ENCODE results near the gene KRT8. TPM values are rescaled to one million over a fixed set of nuclear protein-coding genes. Genes with fewer than 3 reads are reported as not detected.

Gene KRT8
- total and polyA plus RNA-seq, 2 of the 13 experiments (the other 11 are each of a cell fraction or from before 2014, with no cell fraction given): 498 to 718 TPM

DNA sequence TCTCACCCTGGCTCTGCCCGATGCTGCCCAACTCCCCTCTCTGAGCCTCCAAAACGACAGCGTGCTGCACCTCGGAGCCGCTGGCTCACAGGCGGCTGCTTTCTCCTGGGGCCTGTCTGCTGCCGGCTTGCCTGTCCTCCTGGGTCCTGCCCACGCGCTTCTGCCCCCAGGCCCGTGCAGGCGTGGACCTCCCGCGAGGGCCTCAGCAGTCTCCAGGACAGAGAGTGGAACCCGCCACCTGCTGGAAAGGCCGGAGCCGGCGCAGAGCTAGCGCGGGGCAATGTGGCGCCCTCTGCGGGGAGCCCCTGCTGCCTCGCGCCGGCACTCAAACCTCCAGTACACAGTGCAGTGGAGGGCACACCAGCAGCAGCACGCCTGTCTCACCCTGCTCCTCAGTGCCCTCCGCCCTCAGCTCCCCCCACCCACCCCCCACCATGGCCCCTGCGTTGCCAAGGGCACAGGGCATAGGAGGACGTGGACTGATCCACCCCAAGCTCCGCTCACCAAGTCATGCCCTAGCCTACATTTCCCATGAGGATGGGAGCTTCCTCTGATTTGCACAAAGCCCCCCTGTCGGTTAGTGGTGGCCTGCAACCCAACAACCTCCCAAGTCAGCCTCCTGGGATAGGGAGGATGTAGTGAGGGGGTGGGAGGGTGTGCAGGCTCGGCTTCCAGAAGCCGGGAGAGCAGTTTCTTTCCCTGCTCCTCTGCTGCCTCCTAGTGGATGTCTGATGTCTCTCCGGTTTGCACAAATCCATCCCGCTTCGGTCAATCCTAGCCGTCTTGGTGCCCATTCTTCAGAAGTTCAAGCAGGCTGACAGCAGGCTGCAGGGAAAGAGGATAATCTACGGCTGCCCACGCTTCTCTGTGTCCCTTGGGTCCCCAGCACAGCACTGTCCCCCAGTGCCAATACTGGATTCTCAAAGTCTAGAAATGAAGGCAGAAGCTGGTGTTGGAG is 25.2 kb downstream of the KRT8 start (continued):
- peak; percentile 89 for TF ChIP-seq ZNF629 (CRISPR knock-in tag; conservative IDR thresholded peaks at IDR 0.05)
- TF ChIP-seq, protein P1, sequence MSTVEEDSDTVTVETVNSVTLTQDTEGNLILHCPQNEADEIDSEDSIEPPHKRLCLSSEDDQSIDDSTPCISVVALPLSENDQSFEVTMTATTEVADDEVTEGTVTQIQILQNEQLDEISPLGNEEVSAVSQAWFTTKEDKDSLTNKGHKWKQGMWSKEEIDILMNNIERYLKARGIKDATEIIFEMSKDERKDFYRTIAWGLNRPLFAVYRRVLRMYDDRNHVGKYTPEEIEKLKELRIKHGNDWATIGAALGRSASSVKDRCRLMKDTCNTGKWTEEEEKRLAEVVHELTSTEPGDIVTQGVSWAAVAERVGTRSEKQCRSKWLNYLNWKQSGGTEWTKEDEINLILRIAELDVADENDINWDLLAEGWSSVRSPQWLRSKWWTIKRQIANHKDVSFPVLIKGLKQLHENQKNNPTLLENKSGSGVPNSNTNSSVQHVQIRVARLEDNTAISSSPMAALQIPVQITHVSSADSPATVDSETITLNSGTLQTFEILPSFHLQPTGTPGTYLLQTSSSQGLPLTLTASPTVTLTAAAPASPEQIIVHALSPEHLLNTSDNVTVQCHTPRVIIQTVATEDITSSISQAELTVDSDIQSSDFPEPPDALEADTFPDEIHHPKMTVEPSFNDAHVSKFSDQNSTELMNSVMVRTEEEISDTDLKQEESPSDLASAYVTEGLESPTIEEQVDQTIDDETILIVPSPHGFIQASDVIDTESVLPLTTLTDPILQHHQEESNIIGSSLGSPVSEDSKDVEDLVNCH (CRISPR knock-in tag; IDR thresholded peaks at IDR 0.05): no peak
- no peak for TF ChIP-seq NCOA2 (CRISPR knock-in tag; IDR thresholded peaks at IDR 0.05)
- TF ChIP-seq, protein P2, sequence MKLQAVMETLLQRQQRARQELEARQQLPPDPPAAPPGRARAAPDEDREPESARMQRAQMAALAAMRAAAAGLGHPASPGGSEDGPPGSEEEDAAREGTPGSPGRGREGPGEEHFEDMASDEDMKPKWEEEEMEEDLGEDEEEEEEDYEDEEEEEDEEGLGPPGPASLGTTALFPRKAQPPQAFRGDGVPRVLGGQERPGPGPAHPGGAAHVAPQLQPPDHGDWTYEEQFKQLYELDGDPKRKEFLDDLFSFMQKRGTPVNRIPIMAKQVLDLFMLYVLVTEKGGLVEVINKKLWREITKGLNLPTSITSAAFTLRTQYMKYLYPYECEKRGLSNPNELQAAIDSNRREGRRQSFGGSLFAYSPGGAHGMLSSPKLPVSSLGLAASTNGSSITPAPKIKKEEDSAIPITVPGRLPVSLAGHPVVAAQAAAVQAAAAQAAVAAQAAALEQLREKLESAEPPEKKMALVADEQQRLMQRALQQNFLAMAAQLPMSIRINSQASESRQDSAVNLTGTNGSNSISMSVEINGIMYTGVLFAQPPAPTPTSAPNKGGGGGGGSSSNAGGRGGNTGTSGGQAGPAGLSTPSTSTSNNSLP (IDR thresholded peaks at IDR 0.05; ENCODE audit: low read depth, low read length): no peak
- TF ChIP-seq, protein P3, sequence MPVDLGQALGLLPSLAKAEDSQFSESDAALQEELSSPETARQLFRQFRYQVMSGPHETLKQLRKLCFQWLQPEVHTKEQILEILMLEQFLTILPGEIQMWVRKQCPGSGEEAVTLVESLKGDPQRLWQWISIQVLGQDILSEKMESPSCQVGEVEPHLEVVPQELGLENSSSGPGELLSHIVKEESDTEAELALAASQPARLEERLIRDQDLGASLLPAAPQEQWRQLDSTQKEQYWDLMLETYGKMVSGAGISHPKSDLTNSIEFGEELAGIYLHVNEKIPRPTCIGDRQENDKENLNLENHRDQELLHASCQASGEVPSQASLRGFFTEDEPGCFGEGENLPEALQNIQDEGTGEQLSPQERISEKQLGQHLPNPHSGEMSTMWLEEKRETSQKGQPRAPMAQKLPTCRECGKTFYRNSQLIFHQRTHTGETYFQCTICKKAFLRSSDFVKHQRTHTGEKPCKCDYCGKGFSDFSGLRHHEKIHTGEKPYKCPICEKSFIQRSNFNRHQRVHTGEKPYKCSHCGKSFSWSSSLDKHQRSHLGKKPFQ (CRISPR knock-in tag; IDR thresholded peaks at IDR 0.05; ENCODE audit: insufficient replicate concordance): no peak
- no peak for TF ChIP-seq HNRNPH1 (optimal IDR thresholded peaks at IDR 0.05; ENCODE audit: low read depth, low read length)
- no peak for TF ChIP-seq KDM3A (CRISPR knock-in tag; IDR thresholded peaks at IDR 0.05; ENCODE audit: low read depth)
- no peak for TF ChIP-seq JUND (CRISPR knock-in tag; IDR thresholded peaks at IDR 0.05)
- no peak for TF ChIP-seq ZNF276 (CRISPR knock-in tag; IDR thresholded peaks at IDR 0.05; ENCODE audit: low read depth)
- no peak for TF ChIP-seq ZNF737 (CRISPR knock-in tag; IDR thresholded peaks at IDR 0.05; ENCODE audit: borderline replicate concordance)
- no peak for TF ChIP-seq ZNF660 (CRISPR knock-in tag; IDR thresholded peaks at IDR 0.05; ENCODE audit: borderline replicate concordance, low read depth)
- no peak for TF ChIP-seq NRL (CRISPR knock-in tag; IDR thresholded peaks at IDR 0.05; ENCODE audit: borderline replicate concordance)
- no peak; the same call in 1 of the 2 replicates for TF ChIP-seq ZNF143 (CRISPR knock-in tag; IDR thresholded peaks at IDR 0.05)
- no peak for TF ChIP-seq ZNF138 (CRISPR knock-in tag; IDR thresholded peaks at IDR 0.05; ENCODE audit: low read depth)
- TF ChIP-seq, protein P4, sequence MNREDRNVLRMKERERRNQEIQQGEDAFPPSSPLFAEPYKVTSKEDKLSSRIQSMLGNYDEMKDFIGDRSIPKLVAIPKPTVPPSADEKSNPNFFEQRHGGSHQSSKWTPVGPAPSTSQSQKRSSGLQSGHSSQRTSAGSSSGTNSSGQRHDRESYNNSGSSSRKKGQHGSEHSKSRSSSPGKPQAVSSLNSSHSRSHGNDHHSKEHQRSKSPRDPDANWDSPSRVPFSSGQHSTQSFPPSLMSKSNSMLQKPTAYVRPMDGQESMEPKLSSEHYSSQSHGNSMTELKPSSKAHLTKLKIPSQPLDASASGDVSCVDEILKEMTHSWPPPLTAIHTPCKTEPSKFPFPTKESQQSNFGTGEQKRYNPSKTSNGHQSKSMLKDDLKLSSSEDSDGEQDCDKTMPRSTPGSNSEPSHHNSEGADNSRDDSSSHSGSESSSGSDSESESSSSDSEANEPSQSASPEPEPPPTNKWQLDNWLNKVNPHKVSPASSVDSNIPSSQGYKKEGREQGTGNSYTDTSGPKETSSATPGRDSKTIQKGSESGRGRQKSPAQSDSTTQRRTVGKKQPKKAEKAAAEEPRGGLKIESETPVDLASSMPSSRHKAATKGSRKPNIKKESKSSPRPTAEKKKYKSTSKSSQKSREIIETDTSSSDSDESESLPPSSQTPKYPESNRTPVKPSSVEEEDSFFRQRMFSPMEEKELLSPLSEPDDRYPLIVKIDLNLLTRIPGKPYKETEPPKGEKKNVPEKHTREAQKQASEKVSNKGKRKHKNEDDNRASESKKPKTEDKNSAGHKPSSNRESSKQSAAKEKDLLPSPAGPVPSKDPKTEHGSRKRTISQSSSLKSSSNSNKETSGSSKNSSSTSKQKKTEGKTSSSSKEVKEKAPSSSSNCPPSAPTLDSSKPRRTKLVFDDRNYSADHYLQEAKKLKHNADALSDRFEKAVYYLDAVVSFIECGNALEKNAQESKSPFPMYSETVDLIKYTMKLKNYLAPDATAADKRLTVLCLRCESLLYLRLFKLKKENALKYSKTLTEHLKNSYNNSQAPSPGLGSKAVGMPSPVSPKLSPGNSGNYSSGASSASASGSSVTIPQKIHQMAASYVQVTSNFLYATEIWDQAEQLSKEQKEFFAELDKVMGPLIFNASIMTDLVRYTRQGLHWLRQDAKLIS (CRISPR knock-in tag; IDR thresholded peaks at IDR 0.05): no peak
- no peak for TF ChIP-seq HMG20B (CRISPR knock-in tag; conservative IDR thresholded peaks at IDR 0.05)
- no peak for TF ChIP-seq ZNF619 (CRISPR knock-in tag; IDR thresholded peaks at IDR 0.05)
